ENCODE results near the gene HSPA4. TPM values are rescaled to one million over a fixed set of nuclear protein-coding genes. Genes with fewer than 3 reads are reported as not detected.

Gene HSPA4
- total and polyA plus RNA-seq, 12 donors: 48.0 to 207 (median 96.8) TPM

DNA sequence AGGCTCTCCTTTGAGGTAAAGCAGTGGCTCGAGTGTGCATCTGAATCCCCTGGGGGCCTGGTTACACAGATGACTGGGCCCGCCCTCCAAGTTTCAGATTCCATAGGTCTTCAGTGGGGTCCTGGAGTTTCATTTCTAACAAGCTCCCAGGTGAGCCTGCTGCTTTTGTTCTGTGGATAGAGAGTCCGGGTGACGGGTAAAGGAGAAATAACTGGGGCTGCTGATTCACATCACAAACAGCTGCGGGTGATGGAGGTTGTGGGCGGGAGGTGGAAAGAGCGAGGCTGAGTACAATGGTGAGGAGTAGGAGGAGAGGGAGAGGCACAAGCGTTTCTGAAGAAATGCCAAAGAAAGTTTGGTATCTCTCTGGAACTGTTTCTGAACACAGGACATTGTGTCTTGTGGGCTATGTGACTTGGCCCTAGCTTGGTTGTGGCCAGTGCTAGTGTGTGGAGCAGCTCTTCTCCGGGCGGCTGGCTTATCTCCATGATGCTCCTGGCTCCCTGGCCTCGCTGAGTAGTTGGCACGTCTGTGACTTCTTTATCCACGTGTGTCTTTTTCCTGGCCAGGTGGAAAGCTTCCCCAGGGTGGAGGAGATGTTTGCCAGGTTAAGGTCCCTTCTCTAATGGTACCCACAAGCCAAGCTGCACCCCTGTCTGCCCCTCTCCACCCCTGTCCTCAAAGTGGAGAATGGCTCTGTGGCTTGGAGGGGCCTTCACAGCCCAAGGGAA lies 61.7 kb downstream of the HSPA4 start:
- WGBS, 4 donors: 73 to 82% (median 80%) methylated on average over 9 to 13 of the region's 13 CpGs
- peak in 1 of 7 donors; percentile 43 for DNase-seq
- Histone ChIP-seq H3K4me3 (no peak overlapping the region), H3K27ac (no peak overlapping the region), H3K9me3 (replicated peaks in 1 of 3) (no peaks in the 10 kb centered on the region), H3K36me3 (replicated peaks in 1 of 2) (no peaks in the 10 kb centered on the region), H3K4me1 (replicated peaks in 1 of 2) (peaks cover 0 to 14% of the 10 kb centered on the region in 2 donors), H3K27me3 (no peaks in the 10 kb centered on the region)
- intact Hi-C loops (cut with DNase I): loop anchor here (5.0 to 10.0 kb wide), 5 partner anchors 131 to 821 kb away; no protein-coding TSS in a partner anchor
- TF ChIP-seq, protein P1, sequence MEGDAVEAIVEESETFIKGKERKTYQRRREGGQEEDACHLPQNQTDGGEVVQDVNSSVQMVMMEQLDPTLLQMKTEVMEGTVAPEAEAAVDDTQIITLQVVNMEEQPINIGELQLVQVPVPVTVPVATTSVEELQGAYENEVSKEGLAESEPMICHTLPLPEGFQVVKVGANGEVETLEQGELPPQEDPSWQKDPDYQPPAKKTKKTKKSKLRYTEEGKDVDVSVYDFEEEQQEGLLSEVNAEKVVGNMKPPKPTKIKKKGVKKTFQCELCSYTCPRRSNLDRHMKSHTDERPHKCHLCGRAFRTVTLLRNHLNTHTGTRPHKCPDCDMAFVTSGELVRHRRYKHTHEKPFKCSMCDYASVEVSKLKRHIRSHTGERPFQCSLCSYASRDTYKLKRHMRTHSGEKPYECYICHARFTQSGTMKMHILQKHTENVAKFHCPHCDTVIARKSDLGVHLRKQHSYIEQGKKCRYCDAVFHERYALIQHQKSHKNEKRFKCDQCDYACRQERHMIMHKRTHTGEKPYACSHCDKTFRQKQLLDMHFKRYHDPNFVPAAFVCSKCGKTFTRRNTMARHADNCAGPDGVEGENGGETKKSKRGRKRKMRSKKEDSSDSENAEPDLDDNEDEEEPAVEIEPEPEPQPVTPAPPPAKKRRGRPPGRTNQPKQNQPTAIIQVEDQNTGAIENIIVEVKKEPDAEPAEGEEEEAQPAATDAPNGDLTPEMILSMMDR (IDR thresholded peaks at IDR 0.05): no peak
- no peak for TF ChIP-seq POLR2A (IDR thresholded peaks at IDR 0.05)

DNA sequence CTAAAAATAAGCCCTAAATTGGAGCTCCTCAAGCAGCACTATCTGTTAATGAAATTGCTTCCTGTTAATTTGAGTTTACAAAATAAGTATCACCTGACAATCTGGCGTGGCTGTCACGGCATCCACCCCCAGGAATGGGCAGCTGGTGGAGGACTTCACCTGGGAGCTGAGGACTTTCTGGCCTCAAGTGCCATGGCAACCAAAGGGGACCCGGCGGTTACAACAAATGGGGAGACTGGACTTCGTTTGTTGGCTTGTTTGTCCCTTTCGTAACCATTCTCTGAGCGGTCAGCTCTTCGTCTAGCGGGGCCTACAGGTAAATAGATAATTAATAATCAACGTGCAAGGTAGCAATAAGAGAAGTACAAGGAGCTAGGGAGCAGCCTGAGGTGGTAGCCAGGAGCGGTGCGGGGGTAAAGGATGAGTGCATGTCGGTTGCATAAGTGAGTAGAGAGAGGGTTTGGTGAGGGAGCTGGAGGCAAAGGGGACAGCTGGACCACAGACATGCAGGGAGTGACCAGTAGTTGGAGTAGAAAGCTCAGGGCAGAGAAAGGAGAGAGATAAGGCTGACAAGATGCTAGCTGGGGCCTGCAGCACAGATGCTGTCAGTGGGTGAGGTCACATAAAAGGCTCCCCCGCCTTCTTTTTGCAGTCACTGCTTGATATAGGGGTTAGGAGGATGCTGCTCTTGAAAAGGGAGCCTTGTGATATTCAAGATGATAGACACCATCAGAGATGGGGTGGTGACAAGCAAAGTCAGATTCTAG lies 62.5 kb downstream of the HSPA4 start:
- TF ChIP-seq, protein P1 (IDR thresholded peaks at IDR 0.05): no peak
- no peak for TF ChIP-seq POLR2A (IDR thresholded peaks at IDR 0.05)
- 82 to 93% (median 87%) methylated on average over 14 of the region's 14 CpGs for WGBS, 4 donors
- H3K36me3 ChIP-seq (replicated peaks in 1 of 2): no peaks in the 10 kb centered on the region
- H3K4me3 ChIP-seq: no peak overlapping the region
- H3K4me1 ChIP-seq (replicated peaks in 1 of 2): peaks cover 0 to 14% of the 10 kb centered on the region in 2 donors
- no peaks in the 10 kb centered on the region for H3K9me3 ChIP-seq (replicated peaks in 1 of 3)
- H3K27ac ChIP-seq: no peak overlapping the region
- H3K27me3 ChIP-seq: no peaks in the 10 kb centered on the region
- intact Hi-C loops (cut with DNase I): loop anchor here (5.0 to 10.0 kb wide), 5 partner anchors 130 to 820 kb away; no protein-coding TSS in a partner anchor
- peak in 1 of 7 donors; percentile 35 for DNase-seq

DNA sequence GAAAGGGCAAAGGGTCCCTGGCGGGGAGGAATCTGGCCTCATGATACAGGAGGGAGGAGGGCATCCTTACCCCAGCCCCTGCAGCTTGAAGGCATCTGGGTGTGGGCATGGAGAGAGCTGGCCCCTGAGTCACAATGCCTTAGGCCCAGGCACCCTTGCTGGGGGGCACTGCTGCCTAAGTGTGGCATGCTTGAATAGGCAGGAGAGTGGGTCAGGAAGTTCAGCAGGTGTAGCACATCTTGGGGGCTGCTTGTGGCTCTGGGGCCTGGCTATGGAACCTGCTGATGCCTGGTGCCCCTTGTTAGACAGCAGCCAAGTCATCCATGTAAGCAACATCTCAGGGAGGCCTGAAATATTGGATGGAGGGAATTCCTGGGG lies 63.1 kb downstream of the HSPA4 start:
- no peak for TF ChIP-seq POLR2A (IDR thresholded peaks at IDR 0.05)
- TF ChIP-seq, protein P1 (IDR thresholded peaks at IDR 0.05): no peak
- Histone ChIP-seq H3K27me3 (no peaks in the 10 kb centered on the region), H3K4me1 (replicated peaks in 1 of 2) (peaks cover 0 to 12% of the 10 kb centered on the region in 2 donors), H3K9me3 (replicated peaks in 1 of 3) (no peaks in the 10 kb centered on the region), H3K27ac (no peak overlapping the region), H3K4me3 (no peak overlapping the region), H3K36me3 (replicated peaks in 1 of 2) (no peaks in the 10 kb centered on the region)
- no peak for DNase-seq
- 91 to 100% (median 98%) methylated on average over 1 of the region's 1 CpG for WGBS, 4 donors
- intact Hi-C loops (cut with DNase I): loop anchor here (5.0 to 10.0 kb wide), 5 partner anchors 130 to 820 kb away; no protein-coding TSS in a partner anchor

DNA sequence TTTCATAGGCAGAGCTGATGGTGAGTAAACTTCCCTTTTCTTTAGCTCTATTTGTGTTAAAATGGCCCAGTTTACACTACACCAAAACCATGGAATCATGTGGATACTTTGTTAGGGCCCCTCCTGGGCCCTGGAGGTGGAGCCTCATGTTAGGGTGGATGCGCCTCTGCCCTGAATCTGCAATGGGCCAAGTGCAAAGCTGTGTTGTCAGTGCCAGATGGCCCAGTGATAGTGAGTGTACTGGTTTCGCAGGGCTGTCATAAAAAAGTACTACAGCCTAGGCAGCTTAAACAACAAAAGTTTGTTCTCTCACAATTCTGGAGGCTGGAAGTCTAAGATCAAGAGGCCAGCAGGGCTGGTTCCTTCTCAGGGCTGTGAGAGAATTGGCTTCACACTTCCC lies 64.8 kb downstream of the HSPA4 start:
- intact Hi-C loops (cut with DNase I): loop anchor here (10.0 kb wide), 3 partner anchors 128 to 818 kb away; no protein-coding TSS in a partner anchor
- Histone ChIP-seq H3K4me1 (replicated peaks in 1 of 2) (no peaks in the 10 kb centered on the region), H3K27me3 (no peaks in the 10 kb centered on the region), H3K9me3 (replicated peaks in 1 of 3) (no peaks in the 10 kb centered on the region), H3K4me3 (no peak overlapping the region), H3K27ac (no peak overlapping the region), H3K36me3 (replicated peaks in 1 of 2) (no peaks in the 10 kb centered on the region)
- WGBS, 4 donors: 56 to 100% (median 84%) methylated on average over 1 to 2 of the region's 2 CpGs
- DNase-seq: peak in 1 of 7 donors; percentile 6
- TF ChIP-seq, protein P1 (IDR thresholded peaks at IDR 0.05): no peak
- no peak for TF ChIP-seq POLR2A (IDR thresholded peaks at IDR 0.05)

Measured in adrenal gland (tissue), 12 donors.